GM21515 (cell line): ENCODE results near the gene TRMT10B.
"Not testable (repeated sequence)": the region's sequence is repeated elsewhere in the genome, so short reads cannot be mapped to it uniquely, and the experiment has no call there.

Experiments
- ATAC-seq: cut with Tn5 transposase; IDR thresholded peaks from one replicate; pipeline ENCODE4 v1.9.1; 2021; ENCODE audit not compliant: unreplicated experiment

The TRMT10B gene

GRCh38 chr9:37800631-37801286 lies 47.2 kb downstream of the TRMT10B start, which contains the start of gene DCAF10:
Gene DCAF10, plus strand, starts transcription at chr9:37800797. Its CDS starts 70 bp downstream, at chr9:37800867.
- ATAC-seq = peak; percentile 72

- peak; percentile 44 for ATAC-seq
Measured at GRCh38 chr9:37801287-37801850, 47.8 kb downstream of the TRMT10B start.

- ATAC-seq = no peak
Measured at GRCh38 chr9:37801959-37802711, 48.5 kb downstream of the TRMT10B start.

- ATAC-seq = no peak
Measured at GRCh38 chr9:37806271-37806670, 52.7 kb downstream of the TRMT10B start.

GRCh38 chr9:37809676-37810075 lies 56.1 kb downstream of the TRMT10B start:
- not testable (repeated sequence) for ATAC-seq

GRCh38 chr9:37811906-37812476 lies 58.4 kb downstream of the TRMT10B start:
- ATAC-seq = no peak

- no peak for ATAC-seq
Measured at GRCh38 chr9:37812773-37813379, 59.3 kb downstream of the TRMT10B start.

- no peak for ATAC-seq
Measured at GRCh38 chr9:37818849-37819248, 65.2 kb downstream of the TRMT10B start.

- ATAC-seq = no peak
Measured at GRCh38 chr9:37820142-37820541, 66.5 kb downstream of the TRMT10B start.

- ATAC-seq = not testable (repeated sequence)
Measured at GRCh38 chr9:37825174-37825573, 71.6 kb downstream of the TRMT10B start.

GRCh38 chr9:37827483-37828165 lies 74.0 kb downstream of the TRMT10B start:
- ATAC-seq = no peak
